Measurements from ENCODE around the gene ZCCHC9. TPM values are rescaled to one million over a fixed set of nuclear protein-coding genes. Genes with fewer than 3 reads are reported as not detected.
A peak's percentile ranks its signal among the peaks of the same experiment; 100 is the strongest.

The ZCCHC9 gene
- total and polyA plus RNA-seq, 8 donors: 21.3 to 43.1 (median 40.3) TPM

- ATAC-seq (no peak), DNase-seq (no peak)
- Histone ChIP-seq H3K27me3 (no peaks in the 10 kb centered on the region), H3K36me3 (peaks cover 0 to 21% of the 10 kb centered on the region in 2 donors), H3K9me3 (no peaks in the 10 kb centered on the region), H3K4me1 (no peaks in the 10 kb centered on the region), H3K27ac (no peak overlapping the region), H3K4me3 (no peak overlapping the region)
- intact Hi-C loops (cut with DNase I): no loop called here
- TF ChIP-seq CTCF (IDR thresholded peaks at IDR 0.05): no peak
Observed at GRCh38 chr5:81317536-81317935, 16.1 kb downstream of the ZCCHC9 start.

GRCh38 chr5:81326554-81326953, 25.2 kb downstream of the ZCCHC9 start:
- no peak overlapping the region for H3K4me3 ChIP-seq
- no peaks in the 10 kb centered on the region for H3K4me1 ChIP-seq
- no peaks in the 10 kb centered on the region for H3K9me3 ChIP-seq
- intact Hi-C loops (cut with DNase I): no loop called here
- no peak overlapping the region for H3K27ac ChIP-seq
- no peaks in the 10 kb centered on the region for H3K27me3 ChIP-seq
- H3K36me3 ChIP-seq: no peaks in the 10 kb centered on the region
- ATAC-seq: no peak
- no peak for DNase-seq
- TF ChIP-seq CTCF (IDR thresholded peaks at IDR 0.05): no peak

GRCh38 chr5:81334304-81335061, 33.1 kb downstream of the ZCCHC9 start:
- intact Hi-C loops (cut with DNase I): no loop called here
- no peak for TF ChIP-seq CTCF (IDR thresholded peaks at IDR 0.05)
- Histone ChIP-seq H3K27me3 (no peaks in the 10 kb centered on the region), H3K4me1 (no peaks in the 10 kb centered on the region), H3K36me3 (no peaks in the 10 kb centered on the region), H3K9me3 (peaks cover 0 to 3% of the 10 kb centered on the region in 2 donors), H3K27ac (no peak overlapping the region), H3K4me3 (no peak overlapping the region)
- ATAC-seq (no peak), DNase-seq (no peak)

GRCh38 chr5:81335946-81336345, 34.6 kb downstream of the ZCCHC9 start:
- ATAC-seq: no peak
- no peak for TF ChIP-seq CTCF (IDR thresholded peaks at IDR 0.05)
- Histone ChIP-seq H3K4me3 (no peak overlapping the region), H3K9me3 (peaks cover 0 to 3% of the 10 kb centered on the region in 2 donors), H3K27me3 (no peaks in the 10 kb centered on the region), H3K36me3 (no peaks in the 10 kb centered on the region), H3K4me1 (no peaks in the 10 kb centered on the region), H3K27ac (no peak overlapping the region)
- DNase-seq: no peak
- intact Hi-C loops (cut with DNase I): no loop called here

GRCh38 chr5:81336556-81336955, 35.2 kb downstream of the ZCCHC9 start:
- H3K36me3 ChIP-seq: no peaks in the 10 kb centered on the region
- H3K4me1 ChIP-seq: no peaks in the 10 kb centered on the region
- H3K27me3 ChIP-seq: no peaks in the 10 kb centered on the region
- peaks cover 0 to 3% of the 10 kb centered on the region in 2 donors for H3K9me3 ChIP-seq
- no peak for TF ChIP-seq CTCF (IDR thresholded peaks at IDR 0.05)
- intact Hi-C loops (cut with DNase I): no loop called here
- no peak overlapping the region for H3K4me3 ChIP-seq
- DNase-seq: peak in 1 of 4 donors; percentile 1
- no peak for ATAC-seq
- no peak overlapping the region for H3K27ac ChIP-seq

Measured in left lung (tissue), 10 donors.